Fibroblast of peridontal ligament (primary cell): ENCODE results near the gene TMEFF2.
A peak's percentile ranks its signal among the peaks of the same experiment; 100 is the strongest.

Experiments
- DNase-seq: peaks from one replicate; pipeline ENCODE4 v3.0.0-alpha.2; 2010; ENCODE audit errors: extremely low read depth

TMEFF2 gene

DNA sequence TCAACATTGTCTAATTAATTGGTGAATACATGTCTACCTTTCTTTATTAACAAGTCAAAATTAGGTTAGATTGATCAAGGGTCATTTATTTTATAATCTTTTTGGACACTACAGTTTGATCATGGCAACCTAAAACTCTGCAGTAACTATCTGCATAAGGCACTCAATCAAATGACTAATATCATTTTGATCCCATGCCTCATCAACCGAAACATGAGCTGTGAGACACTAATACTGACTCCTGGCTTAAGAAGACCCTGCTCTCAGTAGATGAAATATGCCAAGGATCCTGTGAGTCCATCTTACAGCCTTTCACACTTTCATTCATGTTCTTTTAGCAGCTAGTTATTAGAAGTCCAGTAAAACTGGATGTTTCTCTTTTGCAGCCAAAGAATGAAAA, 178.5 kb downstream of the TMEFF2 start:
- DNase-seq = peak; percentile 27

DNA sequence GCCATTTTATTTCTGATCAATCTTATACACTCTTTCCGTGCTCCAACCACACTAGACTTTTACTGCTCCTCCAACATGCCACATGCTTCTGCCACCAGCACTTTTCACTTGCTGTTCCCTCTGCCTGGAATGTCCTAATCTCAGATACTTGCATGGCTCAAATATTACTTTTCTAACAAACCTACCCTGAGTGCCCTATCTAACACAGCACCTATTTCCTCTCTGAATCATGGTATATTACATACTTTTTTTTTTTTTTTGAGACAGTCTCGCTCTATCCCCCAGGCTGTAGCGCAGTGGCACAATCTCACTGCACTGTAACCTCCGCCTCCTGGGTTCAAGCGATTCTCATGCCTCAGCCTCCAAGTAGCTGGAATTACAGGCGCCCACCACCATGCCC, 181.5 kb downstream of the TMEFF2 start:
- no peak for DNase-seq

DNA sequence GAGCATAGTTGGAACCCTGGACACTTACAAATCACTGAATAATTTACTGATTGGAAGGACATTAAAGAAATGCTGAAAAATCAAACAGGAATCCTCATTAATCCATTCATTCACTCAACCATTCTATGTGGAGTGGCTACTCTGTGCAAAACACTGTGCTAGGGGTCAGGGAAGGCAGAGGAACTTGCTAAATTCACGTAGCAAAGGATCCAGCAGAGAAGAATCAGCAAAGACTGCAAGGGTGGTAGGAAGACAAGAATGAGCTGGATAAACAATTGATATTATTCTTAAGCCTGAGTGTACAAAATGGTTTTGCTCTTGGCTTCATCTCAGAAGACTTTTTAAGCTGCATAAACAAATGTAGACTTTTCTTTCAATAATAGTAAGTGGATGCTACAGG, 183.5 kb downstream of the TMEFF2 start:
- peak; percentile 71 for DNase-seq

DNA sequence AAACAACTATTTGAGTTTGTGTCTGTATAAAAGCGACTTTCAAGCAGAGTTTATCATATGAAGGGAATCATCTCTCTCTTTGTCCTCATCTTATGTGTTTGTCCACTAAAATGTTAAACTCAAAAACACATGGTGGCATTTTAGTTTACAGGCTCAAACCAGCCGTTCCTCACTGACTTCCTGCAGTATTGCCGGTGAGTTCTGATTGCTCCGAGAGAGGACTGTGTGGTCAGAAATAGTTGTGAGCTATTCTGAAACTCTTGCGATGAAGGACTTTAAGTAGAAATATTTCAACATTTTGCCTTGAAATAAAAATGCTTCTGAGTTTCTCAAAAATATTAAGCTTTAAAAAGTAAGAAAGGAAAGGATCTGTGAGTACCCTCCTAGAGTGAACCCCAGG, 184.7 kb downstream of the TMEFF2 start:
- peak; percentile 43 for DNase-seq

DNA sequence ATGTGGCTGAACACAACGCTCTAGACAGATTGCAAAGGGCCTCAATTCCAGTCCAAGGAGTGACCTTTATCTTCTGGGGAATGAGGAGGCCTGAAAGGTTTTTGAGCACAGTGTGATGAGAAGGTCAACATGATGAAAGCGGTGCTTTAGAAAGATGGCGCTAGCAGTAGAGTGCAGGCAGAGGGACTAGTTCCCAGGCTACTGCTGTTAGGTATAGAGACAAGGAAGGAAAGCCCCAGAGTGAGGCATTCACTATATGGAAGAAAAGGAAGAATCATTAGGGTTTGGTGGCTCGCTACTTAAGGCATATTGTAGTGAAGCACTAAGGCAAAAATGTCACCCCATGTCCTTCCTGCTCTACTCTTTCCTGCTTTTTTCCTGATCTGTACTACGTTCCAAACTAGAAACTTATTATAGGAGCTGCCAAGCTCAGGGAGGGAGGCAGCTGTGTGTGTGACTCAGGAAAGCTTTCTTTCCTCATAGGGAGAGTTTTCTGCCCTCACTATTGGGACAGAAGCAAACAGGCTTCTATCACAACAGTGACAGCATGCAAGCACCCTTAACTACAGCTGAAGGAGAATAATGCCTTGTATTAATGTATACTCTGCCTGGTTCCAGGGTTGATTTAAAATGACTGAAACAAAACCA, 187.0 kb downstream of the TMEFF2 start:
- peak; percentile 65 for DNase-seq

DNA sequence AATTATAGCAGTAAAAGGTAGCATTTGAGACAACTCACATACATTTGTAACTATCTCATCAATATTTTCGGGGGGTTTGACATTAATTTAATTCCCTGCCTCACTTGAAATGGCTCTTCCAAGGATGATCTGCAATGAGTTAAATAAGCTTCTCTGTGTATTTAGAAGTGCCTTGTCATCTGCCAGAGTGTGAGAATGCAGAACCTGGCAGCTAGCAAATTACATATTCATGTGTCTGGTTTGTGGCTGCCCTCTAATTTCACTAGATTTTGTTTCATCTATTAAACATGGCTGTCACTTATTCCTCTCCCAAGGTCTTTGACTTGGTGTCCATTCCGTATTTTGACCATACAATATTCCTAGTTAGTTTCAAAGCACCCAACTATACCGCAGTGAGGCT, 189.5 kb downstream of the TMEFF2 start:
- DNase-seq = no peak

DNA sequence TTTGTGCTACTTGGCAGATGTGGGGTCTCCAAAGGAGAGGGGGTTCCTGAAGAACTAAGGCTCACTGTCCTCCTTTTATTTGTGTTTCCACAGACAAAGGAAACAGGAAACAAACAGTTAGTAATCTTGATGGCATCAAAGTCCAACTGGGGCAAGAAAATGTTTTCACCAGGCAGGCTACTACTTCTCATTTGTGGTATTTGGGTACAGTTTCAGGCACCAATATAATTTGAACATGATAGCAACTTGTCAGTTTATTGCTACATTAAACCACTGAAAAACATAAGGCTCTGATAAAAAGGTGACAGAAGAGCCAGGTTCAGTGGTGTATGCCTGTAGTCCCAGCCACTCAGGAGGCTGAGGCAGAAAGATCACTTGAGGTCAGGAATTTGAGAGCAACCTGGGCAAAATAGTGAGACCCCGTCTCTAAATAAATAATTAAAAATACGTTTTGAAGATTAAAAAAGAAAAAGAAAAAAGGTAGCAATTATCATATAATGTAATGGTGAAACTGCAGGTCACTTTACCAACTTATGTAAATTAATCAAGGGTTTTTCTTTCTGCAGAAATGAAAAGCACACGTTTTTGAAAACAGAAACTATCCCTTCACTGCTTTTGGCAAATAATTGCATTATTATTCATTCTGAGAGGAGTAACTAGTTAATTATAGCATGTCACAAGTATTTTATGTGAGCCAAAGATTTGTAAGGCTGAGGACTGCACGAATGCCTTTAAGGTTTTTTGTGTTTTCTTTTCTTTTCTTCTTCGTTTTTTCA, 190.4 kb downstream of the TMEFF2 start:
- DNase-seq = no peak

DNA sequence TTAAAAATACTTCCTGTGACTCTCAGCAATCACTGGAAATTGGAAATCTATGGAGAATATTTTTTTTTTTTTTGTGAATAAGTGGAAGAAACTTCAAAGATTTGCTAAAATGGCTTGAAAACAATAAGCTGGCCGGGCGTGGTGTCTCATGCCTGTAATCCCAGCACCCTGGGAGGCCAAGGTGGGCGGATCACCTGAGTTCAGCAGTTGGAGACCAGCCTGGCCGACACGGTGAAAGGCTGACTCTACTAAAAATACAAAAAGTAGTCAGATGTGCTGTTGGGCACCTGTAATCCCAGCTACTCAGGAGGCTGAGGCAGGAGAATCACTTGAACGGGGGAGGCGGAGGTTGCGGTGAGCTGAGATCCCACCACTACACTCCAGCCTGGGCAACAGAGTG, 192.3 kb downstream of the TMEFF2 start:
- DNase-seq = no peak

DNA sequence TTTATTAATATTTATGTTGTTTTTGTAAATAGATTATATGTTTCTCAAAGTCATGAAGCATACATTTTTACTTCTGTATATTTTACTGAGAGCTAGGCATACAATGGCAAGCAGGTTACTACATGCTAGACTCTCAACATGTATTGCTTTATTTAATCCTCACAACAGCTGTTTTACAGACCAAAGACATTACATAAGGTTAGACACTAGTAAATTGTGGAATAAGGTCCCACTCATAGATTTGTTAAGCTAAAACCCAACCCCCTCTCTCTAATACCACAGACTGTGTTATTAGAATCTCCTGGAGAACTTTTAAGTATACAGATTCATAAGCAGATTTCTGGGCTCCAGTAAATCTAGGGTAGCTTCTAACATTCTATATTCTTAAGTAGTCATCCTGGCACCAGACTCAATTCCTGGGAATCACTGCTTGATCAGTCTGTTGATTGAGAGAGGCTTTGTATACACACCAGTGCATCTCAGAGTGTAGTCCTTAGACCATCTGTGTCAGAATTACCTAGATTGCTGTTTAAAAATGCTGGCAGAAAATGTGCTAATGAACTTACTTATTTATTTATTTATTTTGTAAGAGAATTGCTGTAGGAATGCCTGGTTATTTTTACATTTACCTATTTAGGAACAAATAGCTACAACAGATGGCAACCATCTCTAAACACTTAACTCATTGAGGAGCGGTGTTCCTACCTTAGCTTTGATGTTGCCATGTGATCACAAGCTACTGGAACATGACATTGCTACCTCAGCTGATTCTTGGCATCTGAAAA, 194.3 kb downstream of the TMEFF2 start:
- DNase-seq = no peak

DNA sequence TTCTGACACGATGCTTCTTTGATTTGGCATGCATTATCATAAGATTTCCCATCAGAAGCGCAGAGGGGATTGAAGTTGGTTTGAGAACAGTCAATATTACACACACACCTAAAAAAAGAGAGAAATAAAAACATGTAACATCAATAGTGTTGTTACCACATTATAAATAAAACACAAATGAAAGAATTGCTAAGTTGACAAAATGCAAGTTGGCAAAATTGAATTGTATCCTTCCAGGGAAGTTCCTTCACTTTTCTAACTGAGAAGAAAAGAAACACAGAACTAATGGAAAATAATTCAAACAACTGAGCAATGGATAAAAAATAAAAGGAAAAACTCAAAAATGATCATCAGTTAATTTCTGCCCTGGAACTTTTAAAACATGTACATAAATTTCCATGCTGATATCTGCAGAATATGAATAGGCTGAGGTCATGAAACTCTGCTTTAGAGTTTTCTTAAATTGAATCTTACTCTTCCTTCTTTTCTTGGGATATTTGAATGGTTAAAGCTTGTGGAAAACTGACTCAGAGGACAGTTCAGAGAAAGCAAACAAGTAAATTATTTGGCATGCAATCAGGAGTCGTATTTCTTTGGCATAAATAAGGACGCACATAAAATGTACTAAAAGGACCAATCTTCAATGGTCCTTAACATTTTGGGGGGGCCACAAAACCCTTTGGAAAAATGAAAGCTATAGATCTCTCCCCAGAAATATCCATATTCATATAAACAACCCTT, 195.5 kb downstream of the TMEFF2 start:
- DNase-seq = peak; percentile 60

DNA sequence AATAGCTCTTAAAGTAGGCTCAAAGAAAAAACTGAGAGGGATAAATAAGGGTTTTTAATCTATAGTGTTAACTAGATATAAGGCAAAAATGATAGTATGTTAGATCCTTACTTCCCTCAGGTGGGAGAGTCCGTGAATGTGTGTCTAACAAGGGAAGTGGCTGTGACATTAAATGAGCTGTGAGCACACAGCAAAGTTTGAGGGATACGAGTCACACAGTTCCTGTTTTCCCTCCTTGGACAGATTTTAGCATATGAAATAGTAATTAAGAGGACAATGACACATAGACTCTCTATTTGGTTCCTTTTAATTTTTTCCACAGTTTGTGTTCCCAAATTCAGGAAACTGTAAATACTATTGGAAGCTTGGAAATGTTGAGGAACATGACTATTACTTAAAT, 199.4 kb downstream of the TMEFF2 start:
- no peak for DNase-seq

DNA sequence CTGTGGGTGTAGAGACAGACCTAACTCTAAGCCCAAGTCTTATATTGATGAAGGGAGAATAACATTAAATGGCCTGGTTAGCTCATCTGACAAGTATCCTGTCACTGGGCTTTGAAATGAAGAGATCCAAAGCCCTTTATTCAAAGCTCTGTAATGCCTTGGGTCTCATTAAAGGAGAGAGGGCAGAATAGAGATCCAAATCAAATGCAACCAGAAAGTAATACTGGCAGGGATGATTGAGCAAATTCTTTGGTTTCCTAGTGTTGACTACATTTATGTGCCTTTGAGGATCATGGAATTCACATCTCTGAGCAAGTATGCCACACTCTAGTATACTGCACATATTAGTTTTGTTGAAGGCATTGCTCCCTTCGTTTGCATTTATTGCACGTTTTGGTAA, 200.0 kb downstream of the TMEFF2 start:
- peak; percentile 35 for DNase-seq

DNA sequence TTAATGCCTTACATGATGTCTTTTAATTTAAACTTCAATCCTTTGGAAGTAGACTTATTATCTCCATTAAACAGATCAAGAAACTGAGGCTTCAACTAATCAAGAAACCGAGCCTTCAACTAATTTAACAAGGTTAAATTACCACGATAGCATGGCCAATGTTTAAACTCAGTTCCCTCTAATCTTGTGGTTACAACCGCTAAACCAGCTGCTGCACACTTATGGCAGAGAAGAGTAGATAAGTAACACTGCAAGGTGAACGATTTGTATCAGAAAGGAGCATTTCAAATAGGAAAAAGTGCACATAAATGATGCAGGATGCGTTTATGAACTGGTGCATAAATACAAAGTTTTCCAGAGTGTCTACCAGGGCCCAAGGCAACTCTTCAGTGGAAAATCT, 203.3 kb downstream of the TMEFF2 start:
- DNase-seq = no peak

DNA sequence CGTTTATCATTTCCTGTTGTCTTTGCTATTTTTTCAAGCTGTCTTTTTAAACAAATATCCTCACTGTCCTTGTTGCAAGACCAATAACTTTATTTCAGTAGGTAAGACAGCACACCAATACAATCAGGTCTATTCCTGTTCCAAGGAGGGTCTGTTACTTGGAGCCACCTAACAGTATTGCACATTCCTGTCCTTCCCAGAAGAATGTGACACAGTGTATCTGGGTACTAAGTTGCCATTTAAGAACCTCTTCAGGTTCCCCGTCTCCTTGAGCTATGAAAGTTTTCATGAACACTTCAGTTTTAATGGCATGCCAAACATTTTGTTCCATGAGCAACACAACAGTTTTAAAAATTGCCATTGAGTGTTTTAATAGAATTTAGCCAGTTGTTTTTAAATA, 209.0 kb downstream of the TMEFF2 start:
- no peak for DNase-seq

DNA sequence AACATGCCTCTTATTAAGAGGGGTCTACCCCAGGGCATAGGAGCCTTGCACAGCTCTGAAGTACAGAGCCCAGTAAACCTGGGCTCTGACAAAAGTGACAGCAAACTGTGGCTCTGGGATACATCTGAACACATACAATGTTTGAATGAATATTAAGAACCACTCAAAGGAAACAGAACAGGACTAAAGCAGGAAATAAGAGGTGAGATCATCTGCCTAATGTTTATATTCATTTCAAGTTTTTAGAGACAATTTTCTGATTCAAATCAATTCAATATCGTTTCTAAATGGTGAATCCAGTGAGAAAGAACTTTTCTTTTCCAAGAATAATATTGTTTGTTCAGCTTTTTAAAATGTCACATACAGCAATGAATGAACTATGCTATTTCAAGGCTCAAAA, 211.1 kb downstream of the TMEFF2 start:
- no peak for DNase-seq

DNA sequence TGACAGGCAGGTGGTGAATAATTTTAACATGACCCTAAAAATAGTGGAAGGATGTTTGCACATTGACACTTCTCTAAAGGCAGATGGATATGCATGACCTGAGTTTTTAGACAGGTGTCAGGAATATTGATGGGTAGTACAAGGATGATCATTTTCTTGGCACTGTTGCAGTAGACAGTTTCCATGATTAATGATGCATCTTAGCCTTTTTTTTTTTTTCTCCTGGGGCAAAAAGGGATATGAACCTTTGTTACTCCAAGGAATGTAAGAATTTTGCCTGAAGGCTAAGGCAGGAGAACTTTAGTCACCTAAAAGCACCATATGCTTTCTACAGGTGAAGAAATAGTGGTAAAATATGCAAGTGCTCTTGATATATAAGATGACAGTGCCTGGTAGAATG, 211.5 kb downstream of the TMEFF2 start:
- no peak for DNase-seq

DNA sequence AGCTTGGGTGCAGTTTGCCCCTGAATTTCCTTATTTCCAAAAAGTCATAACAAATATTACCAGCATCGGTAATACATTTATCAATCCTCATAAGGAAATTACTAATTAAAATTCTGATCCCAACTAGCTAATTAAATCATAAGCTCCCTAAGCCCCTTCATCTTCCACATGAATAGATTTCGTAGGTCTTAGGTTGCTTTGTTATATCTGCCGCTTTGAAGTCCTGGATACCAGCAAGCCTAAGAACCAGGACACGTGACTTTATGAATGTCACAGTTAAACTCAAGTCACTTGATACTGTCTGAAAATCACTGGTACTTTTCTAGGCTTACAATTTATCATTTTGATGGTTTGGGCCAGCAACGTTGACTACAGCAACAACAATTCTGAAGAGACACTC, 213.0 kb downstream of the TMEFF2 start:
- DNase-seq = no peak

DNA sequence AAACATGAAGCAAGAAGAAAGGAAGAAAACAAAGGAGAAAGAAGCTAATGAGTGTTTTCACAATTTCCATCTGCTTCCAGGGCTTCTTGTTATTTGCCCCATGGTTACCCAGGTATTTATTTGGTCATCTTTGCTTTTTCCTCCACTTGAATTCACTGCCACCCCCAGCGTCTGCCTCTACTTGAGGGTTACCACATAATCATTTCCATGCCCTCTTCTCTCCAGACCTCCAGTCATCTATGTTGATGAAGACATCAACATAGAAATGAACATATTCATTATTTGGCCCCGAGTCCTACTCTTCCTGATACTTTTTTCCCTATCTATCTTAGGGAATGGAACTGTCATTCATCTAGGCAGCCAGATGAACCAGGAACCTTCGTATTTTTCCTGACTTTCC, 214.2 kb downstream of the TMEFF2 start:
- no peak for DNase-seq

DNA sequence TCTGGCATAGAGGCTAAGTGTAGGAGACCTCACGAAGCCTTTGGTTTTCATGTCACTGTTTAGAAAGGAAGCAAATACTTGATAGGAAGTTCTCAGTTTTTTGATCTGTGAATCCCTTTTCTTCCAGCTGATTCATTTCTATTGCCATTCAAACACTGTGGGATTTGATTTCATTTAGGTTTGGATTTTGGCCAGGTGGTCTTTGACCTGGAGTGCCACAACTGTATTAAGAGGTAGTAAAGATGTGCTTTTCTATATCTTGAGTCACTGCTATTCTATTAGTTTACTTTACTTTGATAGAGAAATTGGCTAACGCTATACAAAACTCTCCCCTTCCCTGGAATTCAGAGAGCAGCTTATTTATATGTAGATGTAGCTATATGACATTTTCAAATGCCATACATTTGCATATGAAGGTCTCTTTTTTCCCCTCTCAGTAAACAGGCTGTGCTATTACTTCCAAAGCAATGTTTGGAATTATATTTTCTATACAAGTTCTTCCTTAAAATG, 215.5 kb downstream of the TMEFF2 start:
- no peak for DNase-seq

DNA sequence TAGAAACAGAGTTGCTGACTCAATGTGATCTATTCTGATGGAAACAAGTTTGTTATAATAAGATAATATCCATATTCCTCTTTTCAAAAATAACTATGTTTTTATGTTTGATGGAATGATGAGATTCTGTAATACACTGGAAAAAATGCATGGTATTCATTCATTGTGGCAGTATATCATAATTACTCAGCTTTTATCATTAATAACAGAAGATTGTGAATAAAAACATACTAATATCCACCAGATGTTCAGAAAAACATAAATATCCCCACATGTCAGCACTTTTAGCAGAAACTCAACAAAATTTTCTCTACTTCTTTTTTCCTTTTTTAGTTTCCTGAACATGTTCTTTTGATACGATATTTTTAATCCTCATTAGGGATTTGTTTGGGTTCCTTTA, 217.0 kb downstream of the TMEFF2 start:
- no peak for DNase-seq

DNA sequence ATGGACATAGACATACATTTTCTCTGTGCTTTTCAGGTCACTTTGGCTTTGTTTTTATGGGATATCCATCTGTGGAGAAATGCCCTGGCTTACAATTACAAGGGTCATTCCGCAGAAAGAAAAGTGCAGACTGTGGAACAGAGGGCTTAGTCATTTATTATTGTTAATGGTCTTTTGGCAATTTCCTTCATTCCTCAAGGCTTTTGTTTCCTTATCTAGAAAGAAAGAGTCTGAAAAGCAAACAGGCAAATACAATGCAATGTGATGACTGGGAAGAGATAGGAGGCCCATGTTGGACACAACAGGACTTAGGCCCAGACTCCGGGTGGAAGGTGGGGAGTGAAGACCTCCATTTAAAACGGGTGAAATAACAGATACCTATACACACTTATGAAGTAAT, 218.3 kb downstream of the TMEFF2 start:
- peak; percentile 29 for DNase-seq

DNA sequence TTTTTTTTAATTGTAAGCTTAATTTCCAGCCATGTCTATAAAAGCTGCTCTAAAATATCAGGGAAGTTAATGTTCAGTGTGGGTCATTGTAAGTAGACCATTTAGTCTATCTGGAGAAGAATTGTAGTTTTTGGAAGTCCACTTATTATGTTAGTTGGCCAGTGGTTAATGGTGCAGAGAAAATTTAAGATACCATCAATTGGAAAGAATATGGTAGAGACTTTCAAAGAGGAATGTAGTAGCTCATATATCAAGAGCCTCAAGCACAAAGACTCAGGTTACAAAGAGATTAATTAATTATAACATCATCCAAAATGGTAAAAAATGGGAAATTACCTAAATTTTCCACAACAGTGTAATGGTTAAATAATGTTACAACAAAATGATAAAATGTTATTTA, 220.1 kb downstream of the TMEFF2 start:
- DNase-seq = no peak
